ENCODE data around the gene MRPS12.
A peak's percentile ranks its signal among the peaks of the same experiment; 100 is the strongest.
"Not testable (repeated sequence)": the region's sequence is repeated elsewhere in the genome, so short reads cannot be mapped to it uniquely, and the experiment has no call there.

Gene MRPS12

DNA sequence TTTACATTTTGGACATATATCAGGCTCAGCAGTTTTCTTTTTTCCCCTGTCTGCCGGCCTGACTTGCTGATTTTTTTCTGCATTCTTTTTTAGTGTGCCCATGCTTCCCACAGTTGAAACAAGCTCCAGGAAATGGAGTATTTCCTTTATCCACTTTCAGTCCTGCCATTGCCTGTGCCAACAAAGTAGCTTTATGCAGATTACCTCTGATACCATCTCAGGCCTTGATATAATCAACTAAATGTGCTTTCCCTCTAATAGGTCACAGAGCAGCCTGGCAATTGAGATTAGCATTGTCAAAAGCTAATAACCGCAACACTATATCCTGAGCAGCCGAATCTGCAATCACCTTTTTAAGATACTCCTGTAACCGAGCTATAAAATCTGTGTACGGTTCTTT lies 9.2 kb downstream of the MRPS12 start:
- DNase-seq (ENCODE audit: low read depth): no peak

DNA sequence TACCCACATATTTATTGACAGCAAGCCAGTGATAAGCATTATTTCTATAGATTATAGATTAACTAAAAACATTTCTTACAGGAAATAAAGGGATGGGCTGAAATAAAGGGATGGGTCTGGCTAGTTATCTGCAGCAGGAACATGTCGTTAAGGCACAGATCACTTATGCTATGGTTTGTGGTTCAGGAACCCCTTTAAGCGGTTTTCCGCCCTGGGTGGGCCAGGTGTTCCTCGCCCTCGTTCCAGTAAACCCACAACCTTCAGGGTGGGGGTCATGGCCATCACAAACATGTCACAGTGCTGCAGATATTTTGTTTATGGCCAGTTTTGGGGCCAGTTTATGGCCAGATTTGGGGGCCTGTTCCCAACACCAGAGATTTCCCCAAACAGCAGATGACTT lies 10.7 kb downstream of the MRPS12 start:
- not testable (repeated sequence) for DNase-seq (ENCODE audit: low read depth)

DNA sequence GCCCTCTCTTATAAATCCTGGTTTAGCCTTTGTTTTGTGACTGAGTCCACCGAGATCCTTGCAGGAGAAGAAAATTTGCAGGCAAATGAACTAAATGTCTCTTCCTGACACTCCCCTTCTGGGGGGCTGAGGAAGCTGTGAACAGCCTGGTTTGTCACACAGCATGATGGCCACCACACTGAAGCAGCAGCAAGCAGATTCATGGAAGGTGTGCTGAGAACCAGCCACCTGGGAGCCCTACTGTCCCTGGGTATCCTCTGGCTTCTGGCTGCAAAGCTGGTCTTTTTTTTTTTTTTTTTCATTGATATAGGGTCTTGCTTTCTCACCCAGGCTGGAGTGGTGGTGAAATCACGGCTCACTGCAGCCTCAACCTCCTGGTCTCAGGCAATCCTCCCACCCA lies 11.2 kb downstream of the MRPS12 start:
- DNase-seq (ENCODE audit: low read depth): no peak

DNA sequence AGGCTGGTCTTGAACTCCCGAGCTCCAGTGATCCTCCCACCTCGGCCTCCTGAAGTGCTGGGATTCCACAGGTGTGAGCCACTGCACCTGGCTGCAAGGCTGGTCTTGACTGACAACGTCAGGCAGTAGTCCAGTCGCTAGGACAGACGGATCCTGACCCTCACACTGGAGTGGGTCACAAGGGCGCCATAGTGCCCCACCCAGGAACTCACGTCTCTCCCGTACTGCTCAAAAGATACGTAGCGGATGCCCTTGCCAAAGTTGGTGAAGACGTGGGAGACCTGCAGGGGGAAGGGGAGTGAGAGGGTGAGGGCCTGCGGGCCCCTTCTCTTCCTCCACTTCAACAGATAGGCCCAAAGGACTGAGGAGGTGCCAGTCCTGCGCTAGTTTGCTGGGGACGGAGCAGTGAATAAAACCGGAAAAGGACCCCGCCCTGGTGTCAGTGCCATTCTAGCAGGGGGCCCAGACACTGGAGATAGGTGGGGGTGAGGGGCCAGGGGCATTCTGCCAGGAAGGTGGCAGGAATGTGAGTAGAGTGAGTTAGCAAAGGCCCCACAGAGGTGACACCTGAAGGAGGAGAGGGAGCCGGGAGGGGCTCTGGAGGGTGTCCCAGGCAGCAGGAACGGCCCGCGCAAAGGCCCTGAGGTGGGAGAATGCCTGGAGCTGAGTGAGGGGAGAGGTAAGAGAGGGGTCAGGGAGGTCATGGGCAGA lies 11.9 kb downstream of the MRPS12 start:
- DNase-seq (ENCODE audit: low read depth): no peak

DNA sequence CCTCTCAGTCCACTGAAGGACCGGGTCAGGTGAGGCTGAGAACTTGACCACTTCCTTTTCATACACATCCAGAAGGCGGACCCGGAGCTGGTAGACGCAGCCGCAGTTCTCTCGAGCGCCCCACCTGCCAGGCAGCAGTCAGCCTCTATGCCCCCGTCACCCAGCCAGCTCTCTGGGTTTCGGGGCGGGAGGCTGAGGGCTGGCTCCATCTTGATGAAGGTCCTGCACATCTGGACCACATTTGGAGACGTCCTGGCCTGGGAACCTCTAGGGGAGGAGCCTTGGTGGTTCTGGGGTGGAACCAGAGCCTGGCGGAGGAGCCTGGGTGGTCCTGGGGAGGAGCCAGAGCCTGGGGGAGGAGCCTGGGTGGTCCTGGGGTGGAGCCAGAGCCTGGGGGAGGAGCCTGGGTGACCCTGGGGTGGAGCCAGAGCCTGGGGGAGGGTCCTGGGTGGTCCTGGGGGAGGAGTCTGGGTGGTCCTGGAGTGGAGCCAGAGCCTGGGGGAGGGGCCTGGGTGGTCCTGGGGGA lies 14.3 kb downstream of the MRPS12 start:
- no peak for DNase-seq (ENCODE audit: low read depth)

DNA sequence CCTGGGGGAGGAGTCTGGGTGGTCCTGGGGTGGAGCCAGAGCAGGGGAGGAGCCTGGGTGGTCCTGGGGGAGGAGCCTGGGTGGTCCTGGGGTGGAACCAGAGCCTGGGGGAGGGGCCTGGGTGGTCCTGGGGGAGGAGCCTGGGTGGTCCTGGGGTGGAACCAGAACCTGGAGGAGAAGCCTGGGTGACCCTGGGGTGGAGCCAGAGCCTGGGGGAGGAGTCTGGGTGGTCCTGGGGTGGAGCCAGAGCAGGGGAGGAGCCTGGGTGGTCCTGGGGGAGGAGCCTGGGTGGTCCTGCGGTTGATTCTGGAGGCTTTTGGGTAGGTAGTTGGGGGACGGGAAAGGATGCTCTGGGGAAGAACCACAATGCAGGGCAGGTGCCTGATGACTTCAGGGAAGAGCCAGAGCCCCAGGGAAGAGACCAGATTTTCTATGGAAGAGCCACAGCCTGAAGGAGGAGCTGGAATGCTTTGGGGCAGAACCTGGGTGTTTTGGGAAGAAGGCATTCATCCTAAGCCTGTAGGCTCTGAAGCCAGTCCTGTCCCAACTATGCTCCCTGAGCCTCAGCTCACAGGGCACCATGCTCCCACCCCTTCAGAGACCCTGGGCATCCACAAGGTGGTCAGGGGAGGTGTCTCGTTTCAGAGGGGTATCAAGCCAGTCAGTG lies 15.0 kb downstream of the MRPS12 start:
- no peak for DNase-seq (ENCODE audit: low read depth)

DNA sequence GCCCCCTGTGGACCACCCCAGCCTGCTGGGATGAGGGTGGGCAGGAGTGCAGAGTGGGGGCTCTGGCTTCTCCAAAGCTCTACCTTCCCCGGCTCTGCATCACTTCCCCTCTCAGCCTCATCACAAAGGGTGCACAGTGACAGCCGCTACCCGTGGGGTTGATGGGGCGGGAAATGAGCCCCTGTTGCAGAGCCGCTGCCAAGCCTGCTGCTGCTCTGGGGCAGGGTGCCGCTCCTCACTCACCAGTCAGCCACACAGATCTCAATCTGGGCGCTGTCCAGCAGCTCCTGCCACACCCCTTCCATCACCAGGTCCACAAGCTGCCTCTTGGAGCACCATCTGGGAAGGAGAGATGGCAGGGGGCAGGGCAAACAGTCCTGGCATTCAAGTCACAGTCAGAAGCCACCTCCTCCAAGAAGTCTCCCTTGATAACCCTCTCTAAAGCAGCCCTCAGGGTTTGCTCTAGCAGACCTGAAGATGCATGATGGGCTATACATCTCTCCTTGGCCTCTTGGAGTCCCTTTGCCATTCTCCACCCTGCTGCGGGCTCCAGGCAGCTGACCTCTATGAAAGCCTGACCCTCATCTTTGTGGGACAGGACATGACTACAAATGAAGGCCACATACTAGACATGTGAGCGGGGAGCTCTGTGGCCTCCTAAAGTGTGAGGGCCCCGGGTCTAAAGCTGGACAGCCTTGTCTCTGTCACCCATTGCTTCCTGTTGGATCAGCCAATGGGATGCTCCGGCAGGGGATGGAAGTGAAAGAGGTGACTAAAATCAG lies 15.7 kb downstream of the MRPS12 start:
- DNase-seq (ENCODE audit: low read depth): no peak

DNA sequence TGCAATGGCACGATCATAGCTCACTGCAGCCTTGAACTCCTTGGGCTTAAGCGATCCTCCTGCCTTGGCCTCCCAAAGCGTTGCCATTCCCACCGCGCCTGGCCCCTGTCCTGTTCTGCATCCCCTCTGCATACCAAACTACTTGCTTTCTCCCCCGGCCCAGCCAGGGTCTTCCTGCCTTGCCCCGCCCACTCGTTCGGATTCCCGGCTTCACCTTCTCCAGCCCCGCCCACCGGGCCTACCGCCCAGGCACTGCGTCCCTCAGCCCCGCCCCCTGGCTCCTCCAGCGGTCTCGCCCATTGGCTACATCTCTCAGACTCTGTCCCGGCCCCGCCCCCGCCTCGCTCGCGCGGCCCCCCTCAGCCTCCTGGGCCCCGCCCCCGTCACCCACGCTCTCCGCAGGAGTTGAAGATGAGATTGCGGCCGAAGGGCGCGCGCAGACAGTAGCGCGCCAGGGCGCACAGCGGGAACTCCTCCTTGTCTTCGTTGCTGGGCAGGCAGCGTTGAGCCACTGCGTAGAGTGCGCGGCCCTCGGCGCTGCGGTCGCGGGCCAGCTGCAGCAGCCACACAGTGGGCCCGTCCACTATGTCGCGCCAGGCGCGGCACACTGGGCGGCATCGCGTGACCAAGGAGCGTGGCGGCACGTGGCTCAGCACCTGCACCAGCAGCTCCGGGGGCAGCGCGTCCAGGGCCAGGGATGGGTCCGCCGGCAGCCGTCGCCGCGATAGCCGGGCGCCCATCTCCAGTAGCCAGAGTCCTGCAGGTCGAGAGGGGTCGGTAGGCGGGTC lies 19.0 kb downstream of the MRPS12 start:
- DNase-seq (ENCODE audit: low read depth): peak; percentile 79

DNA sequence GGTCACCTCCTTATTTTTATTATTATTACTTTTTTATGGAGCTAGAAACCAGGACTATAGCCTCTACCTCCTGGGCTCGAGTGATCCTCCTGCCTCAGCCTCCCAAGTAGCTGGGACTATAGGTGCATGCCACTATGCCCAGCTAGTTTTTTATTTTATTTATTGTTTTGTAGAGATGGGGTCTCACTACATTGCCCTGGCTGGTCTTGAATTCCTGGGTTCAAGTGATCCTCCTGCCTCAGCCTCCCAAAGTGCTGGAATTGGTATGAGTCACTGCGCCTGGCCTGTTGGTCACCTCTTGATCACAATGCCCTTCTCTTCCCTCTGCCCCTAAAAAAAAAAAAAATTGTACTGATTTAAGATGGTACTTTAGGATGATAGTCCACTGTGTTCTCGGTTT lies 20.4 kb downstream of the MRPS12 start:
- DNase-seq (ENCODE audit: low read depth): no peak

DNA sequence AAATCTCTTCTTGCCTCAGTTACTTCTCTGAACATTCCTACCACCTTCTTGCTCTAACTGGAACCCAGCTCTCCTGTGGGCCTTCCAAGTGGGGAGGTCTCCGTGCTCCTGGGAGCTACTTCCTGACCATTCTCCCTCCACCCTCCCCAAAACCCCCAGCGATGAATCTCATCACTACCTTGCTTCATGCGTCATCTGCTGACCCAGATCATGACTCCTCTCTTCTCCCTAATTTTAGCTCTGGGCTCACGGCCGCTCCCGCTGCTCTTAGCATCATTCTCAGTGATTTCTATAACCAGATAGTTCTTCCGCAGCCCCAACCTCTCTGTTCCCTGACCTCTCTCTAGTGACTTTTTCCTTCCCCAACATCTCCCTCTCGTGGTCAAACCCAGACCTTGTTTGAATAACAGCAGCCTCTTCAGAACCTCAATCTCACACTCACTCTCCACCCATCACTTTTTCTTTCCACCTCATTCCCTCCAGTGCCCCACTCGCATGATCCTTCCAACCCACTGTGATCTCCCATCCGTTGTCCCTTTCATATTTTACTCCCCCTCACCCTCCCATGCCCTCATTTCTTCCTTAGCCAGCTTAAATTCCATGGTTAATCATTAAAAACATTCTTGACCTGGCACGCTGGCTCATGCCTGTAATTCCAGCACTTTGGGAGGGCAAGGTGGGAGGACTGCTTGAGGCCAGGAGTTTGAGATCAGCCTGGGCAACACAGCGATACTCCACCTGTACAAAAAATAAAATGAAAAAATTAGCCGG lies 21.8 kb downstream of the MRPS12 start:
- no peak for DNase-seq (ENCODE audit: low read depth)

DNA sequence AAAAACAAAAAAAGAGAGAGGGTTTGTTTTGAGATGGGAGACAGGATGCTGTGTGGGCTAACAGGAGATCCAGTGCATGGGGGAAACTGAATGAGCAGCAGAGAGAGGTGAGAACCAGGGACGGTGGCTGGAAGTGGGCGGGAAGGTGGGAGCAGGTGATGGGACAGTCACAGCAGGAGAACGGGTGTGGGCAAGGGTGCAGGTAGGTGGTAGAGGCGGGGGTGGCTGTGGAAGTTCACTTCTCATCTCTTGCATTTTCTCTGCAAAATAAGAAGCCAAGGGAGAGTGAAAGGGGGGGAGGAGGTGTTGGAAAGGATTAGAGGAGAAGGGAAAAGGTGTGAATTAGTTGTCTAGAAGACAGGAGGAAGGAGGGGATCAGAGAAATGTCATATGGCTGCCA lies 22.9 kb downstream of the MRPS12 start:
- DNase-seq (ENCODE audit: low read depth): no peak

DNA sequence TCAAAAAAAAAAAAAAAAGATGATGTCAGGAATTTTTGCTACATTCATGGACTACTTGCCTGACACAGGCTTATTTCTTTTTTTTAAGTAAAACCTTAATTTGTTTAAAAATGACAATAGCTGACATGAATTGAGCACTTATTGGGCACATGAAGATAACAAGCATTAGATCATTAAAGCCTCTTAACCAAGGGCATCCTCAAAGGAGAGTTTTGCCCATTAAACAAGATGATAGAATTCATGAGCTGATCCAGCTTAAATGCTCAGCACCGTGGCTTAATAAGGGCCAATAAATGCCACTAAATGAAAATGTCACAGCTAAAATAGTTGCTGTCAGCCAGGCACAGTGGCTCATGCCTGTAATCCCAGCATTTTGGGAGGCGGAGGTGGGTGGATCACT lies 25.5 kb downstream of the MRPS12 start:
- DNase-seq (ENCODE audit: low read depth): no peak

DNA sequence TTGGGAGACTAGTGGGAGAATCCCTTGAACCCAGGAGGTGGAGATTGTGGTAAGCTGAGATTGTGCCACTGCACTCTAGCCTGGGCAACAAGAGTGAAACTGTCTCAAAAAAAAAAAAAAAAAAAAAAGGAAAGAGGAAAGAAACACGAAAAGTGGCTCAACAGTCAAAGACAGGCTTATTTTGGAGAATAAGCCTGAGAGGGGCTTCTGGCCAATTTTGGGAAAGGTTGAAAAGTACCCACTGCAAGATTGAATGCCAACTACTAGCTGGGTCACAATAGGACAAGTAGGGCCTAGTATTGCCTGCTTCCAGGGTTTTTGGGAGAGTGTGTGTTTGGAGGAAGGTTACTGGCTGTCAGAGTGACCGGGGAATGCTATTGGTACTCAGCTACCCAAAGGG lies 27.6 kb downstream of the MRPS12 start:
- DNase-seq (ENCODE audit: low read depth): no peak

DNA sequence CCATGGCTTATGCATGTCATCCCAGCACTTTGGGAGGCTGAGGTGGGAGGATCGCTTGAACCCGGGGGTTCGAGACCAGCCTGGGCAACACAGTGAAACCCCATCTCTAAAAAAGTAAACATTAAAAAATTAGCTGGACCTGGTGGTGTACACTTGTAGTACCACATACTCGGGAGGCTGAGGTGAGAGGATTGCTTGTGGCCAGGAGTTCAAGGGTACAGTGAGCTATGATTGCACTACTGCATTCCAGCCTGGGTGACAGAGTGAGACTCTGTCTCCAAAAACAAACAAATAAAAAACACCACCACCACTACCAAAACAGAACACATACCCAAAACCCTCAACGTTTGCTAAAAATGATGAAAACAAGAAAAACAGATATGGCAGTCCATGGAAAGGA lies 28.9 kb downstream of the MRPS12 start:
- DNase-seq (ENCODE audit: low read depth): no peak

DNA sequence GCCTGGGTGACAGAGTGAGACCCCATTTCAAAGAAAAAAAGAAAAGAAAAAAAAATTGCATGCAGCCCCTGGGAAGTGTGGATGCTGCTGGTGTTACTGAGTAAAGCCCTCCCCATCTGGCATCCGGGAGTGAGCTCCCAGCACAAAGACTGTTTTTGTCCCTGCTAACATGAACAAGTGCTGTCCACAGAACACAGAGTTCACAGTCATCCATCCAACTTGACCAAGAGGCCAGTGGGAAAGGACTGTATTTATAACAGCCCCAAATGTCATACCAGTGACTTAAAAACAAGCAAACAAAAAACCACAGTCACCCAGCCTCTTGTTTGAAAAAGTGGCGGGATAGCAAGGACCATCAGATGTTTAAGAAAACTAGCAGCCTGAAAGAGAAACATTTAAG lies 34.0 kb downstream of the MRPS12 start:
- DNase-seq (ENCODE audit: low read depth): no peak

DNA sequence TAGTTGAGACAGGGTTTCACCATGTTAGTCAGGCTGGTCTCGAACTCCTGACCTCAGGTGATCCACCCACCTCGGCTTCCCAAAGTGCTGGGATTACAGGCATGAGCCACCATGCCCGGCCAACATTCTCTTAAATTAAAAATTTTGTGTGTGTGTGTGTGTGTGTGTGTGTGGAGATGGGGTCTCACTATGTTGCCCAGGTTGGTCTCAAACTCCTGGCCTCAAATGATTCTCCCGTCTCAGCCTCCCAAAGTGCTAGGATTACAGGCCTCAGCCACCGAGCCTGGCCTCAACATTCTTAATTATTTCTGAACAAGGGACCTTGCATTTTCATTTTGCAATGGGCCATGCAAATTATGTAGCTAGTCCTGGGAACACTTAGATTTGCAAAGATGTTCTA lies 35.4 kb downstream of the MRPS12 start:
- DNase-seq (ENCODE audit: low read depth): not testable (repeated sequence)

DNA sequence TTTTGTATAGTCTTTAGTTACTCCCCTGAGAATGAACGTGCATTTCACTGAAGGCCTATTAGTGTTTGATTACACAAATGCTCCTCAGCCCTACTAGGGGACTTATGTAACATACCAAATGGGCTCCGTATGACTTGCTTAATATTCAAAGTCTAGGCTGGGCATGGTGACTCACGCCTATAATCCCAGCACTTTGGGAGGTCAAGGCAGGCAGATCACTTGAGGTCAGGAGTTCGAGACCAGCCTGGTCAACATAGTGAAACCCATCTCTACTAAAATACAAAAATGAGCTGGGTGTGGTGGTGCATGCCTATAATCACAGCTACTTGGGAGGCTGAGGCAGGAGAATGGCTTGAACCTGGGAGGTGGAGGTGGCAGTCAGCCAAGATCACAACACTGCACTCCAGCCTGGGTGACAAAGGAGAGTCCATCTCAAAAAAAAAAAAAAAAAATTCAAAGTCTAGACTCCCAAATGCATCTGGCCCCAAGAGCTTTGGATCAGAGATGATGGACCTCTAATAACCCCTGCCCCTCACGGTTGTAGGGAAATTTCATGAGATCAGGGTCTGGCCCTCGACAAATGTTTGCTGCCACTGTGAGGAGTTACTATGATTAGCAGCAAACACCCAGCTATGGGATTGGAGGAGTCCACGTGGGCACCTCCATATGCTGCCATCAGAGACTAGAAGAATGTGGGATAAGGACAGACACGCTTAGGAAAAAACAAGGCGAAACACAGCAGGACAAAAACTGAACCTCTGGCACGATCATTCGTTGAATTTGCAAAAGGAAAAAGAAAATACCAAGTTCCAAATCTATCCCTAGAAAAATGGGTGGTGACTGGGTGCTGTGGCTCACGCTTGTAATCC lies 40.2 kb downstream of the MRPS12 start:
- no peak for DNase-seq (ENCODE audit: low read depth)

DNA sequence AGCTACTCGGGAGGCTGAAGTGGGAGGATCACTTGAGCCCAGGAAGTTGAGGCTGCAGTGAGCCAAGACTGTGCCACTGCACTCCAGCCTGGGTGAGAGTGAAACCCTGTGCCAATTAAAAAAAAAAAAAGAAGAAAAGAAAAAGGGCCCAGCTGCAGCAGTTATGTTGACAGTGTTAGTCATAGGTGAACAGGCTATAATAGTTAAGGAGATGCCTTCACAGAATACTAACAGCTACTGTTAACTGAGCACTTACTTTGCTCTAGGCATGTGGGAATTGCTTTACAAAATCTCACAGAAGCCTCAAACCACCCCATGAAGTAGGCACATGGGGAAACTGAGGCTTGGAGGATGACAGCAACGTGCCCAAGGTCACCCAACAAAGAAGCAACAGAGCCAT lies 40.9 kb downstream of the MRPS12 start:
- DNase-seq (ENCODE audit: low read depth): no peak

DNA sequence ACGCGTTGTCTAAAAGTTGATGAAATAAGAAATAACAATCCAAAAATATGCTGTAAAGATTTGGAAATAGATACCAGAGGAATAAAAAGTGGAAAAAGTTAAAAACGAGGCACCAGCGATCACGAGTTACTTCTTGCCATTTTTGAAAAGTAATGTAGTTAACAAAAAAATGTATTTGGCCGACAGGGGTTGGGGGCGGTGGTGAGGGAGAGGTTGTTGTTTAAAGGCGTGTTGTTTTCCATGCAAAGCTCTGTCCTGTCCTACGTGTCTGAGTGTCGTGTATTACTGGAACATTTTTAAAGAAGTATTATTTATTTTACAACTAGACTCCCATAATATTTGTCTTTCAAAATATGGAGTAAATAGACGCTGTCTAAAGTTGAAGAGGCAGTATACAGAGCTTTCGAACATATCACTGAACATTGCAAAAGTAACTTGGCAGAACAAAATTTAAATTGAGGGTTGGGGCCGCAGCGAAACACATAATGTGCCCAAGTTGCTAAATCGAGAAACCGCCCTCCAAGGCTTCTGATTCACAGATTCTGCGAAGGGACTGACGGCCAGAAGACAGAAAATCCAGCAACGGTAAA lies 44.0 kb downstream of the MRPS12 start:
- DNase-seq (ENCODE audit: low read depth): no peak

Data from stimulated activated CD8-positive, alpha-beta memory T cell treated with anti-CD3 and anti-CD28 coated beads, Interleukin-4, amount 100 ng/mL, for 24 hours (primary cell).